Stimulated activated CD8-positive, alpha-beta memory T cell treated with anti-CD3 and anti-CD28 coated beads, Interleukin-4, amount 100 ng/mL, for 1 hour (primary cell): ENCODE measurements around the gene ZNF804B.

Experiments used
- DNase-seq, 2 donors: peaks; one replicate each; pipeline ENCODE4 v3.0.0-alpha.2; 2020; ENCODE audit warnings: low read depth in 2 of 2, low spot score in 1 of 2

ZNF804B gene

GRCh38 chr7:88759230-88760135 is at the start of gene ZNF804B:
TSS of gene ZNF804B (plus strand) at chr7:88759700. CDS start at chr7:88759977, 277 bp downstream.
- no peak for DNase-seq

- DNase-seq: no peak
These were observed 23.6 kb upstream of the ZNF804B start for GRCh38 chr7:88735920-88736319.

GRCh38 chr7:88737632-88738031 is 21.9 kb upstream of the ZNF804B start:
- DNase-seq: no peak

- no peak for DNase-seq
These were observed 13.4 kb upstream of the ZNF804B start for GRCh38 chr7:88746126-88746525.

- no peak for DNase-seq
These were observed 2.7 kb upstream of the ZNF804B start for GRCh38 chr7:88756802-88757201.

- no peak for DNase-seq
These were observed 2.1 kb upstream of the ZNF804B start for GRCh38 chr7:88757371-88757770.

- no peak for DNase-seq
These were observed 895 bp upstream of the ZNF804B start for GRCh38 chr7:88758381-88759229.

- DNase-seq: no peak
These were observed 626 bp downstream of the ZNF804B start for GRCh38 chr7:88760136-88760515.

- DNase-seq: no peak
These were observed 2.3 kb downstream of the ZNF804B start for GRCh38 chr7:88761779-88762178.

GRCh38 chr7:88771417-88771816 is 11.9 kb downstream of the ZNF804B start:
- DNase-seq: no peak

- no peak for DNase-seq
These were observed 13.3 kb downstream of the ZNF804B start for GRCh38 chr7:88772776-88773175.

GRCh38 chr7:88775838-88776237 is 16.3 kb downstream of the ZNF804B start:
- DNase-seq: no peak

GRCh38 chr7:88787777-88788176 is 28.3 kb downstream of the ZNF804B start:
- DNase-seq: no peak

- DNase-seq: no peak
These were observed 30.1 kb downstream of the ZNF804B start for GRCh38 chr7:88789480-88790064.

GRCh38 chr7:88791891-88792290 is 32.4 kb downstream of the ZNF804B start:
- no peak for DNase-seq

- DNase-seq: no peak
These were observed 32.9 kb downstream of the ZNF804B start for GRCh38 chr7:88792361-88792760.

- DNase-seq: no peak
These were observed 36.1 kb downstream of the ZNF804B start, which contains the start of gene TEX47 for GRCh38 chr7:88795553-88795952. TSS of gene TEX47 (minus strand) at chr7:88795737. CDS start at chr7:88794942, 795 bp downstream.

GRCh38 chr7:88801046-88801445 is 41.5 kb downstream of the ZNF804B start:
- DNase-seq: no peak

GRCh38 chr7:88806280-88807037 is 47.0 kb downstream of the ZNF804B start:
- DNase-seq: no peak

- DNase-seq: no peak
These were observed 59.1 kb downstream of the ZNF804B start for GRCh38 chr7:88818552-88818951.

GRCh38 chr7:88826222-88826621 is 66.7 kb downstream of the ZNF804B start:
- DNase-seq: no peak
